K562 (cell line): Measurements from ENCODE around the gene COX6B1. TPM values are rescaled to one million over a fixed set of nuclear protein-coding genes. Genes with fewer than 3 reads are reported as not detected.

Experiments used
- ATAC-seq: fragments of 200-7000 bp; cut with Tn5 transposase; 3 replicates; pipeline ENCODE4 v1.9.1; 2020; ENCODE audit warnings: moderate library complexity
- BruUV-seq: library from RNA; stranded (reverse); fragments of 400-500 nt; replicated peaks from 2 replicates; lab custom pipeline; 2021; lab: Mats Ljungman, UMichigan
- CTCF ChIA-PET: fragments of 300-600 bp; formaldehyde crosslinking; extraction: SDS; loops from one replicate; lab custom pipeline; 2021; ENCODE audit warnings: low intra/inter-chr PET ratio; lab: Yijun Ruan, JAX
- POLR2A ChIA-PET: fragments of 300-600, 350-650 bp; sonication (Branson Sonifier 250); formaldehyde crosslinking; extraction: SDS; loops from one replicate; lab custom pipeline; 2021; ENCODE audit warnings: antibody characterized with exemption, inconsistent platforms; lab: Yijun Ruan, JAX
- DNase-seq, 4 experiments: peaks; one replicate each; pipeline versions ENCODE4 v3.0.0 to v3.0.0-alpha.2; 2011 to 2018; ENCODE audit warnings: low spot score in 3 of 4, mixed read lengths in 3 of 4; ENCODE audit errors: extremely low read depth in 1 of 4
- FAIRE-seq: peaks from 2 replicates; lab custom pipeline; 2011; peaks lifted over from hg19 to GRCh38; lab: Jason Lieb, UNC
- H2AFZ ChIP-seq: 2 replicates; pipeline ENCODE4 v1.6.0; 2011; ENCODE audit warnings: low read depth, low read length, control low read depth, inconsistent platforms
- H3K27ac ChIP-seq: fragments of 200-600 bp; 3 replicates; pipeline ENCODE4 v1.8.0; 2011; ENCODE audit warnings: low read depth, mild to moderate bottlenecking, control low read depth, inconsistent platforms, low read length, moderate library complexity, mixed read lengths; ENCODE audit errors: extremely low read depth
- H3K27me3 ChIP-seq, 2 experiments: fragments of 300-600 bp in 1 of 2; 2 replicates in 1 of 2; 3 replicates in 1 of 2; pipeline versions ENCODE4 v1.6.0 to v1.8.0; 2011; ENCODE audit warnings: inconsistent platforms in 2 of 2, low read length in 2 of 2, mild to moderate bottlenecking in 1 of 2, mixed read lengths in 1 of 2, moderate library complexity in 1 of 2; ENCODE audit not compliant: control insufficient read depth in 2 of 2, insufficient read depth in 2 of 2
- H3K36me3 ChIP-seq: fragments of 300-600 bp; 3 replicates; pipeline ENCODE4 v1.8.0; 2011; ENCODE audit warnings: mild to moderate bottlenecking, low read length, inconsistent platforms; ENCODE audit not compliant: control insufficient read depth, insufficient read depth
- H3K4me1 ChIP-seq, 2 experiments: fragments of 200-600 bp in 1 of 2; replicated peaks in 1 of 2; 2 replicates in 1 of 2; 3 replicates in 1 of 2; pipeline versions ENCODE4 v1.5.1 to v1.8.0; 2011; ENCODE audit warnings: inconsistent platforms in 2 of 2, low read length in 2 of 2, mild to moderate bottlenecking in 1 of 2, mixed read lengths in 1 of 2, moderate library complexity in 1 of 2; ENCODE audit not compliant: control insufficient read depth in 2 of 2, insufficient read depth in 2 of 2
- H3K4me2 ChIP-seq: 2 replicates; pipeline ENCODE4 v1.6.1; 2011; ENCODE audit warnings: low read length, control low read depth, inconsistent platforms, mixed read lengths; ENCODE audit not compliant: insufficient read depth
- H3K4me3 ChIP-seq: fragments of 200-600 bp; sonication (generic), shearing (Covaris generic); 2 replicates; pipeline ENCODE4 v1.5.1; 2016; ENCODE audit warnings: control low read depth, inconsistent platforms
- H3K79me2 ChIP-seq: fragments of 200-600 bp; 3 replicates; pipeline ENCODE4 v1.8.0; 2011; ENCODE audit warnings: low read length, inconsistent platforms; ENCODE audit not compliant: control insufficient read depth, insufficient read depth
- H3K9ac ChIP-seq, 2 experiments: 2 replicates each; pipeline versions ENCODE4 v1.6.0 to v1.6.1; 2011; ENCODE audit warnings: low read depth in 2 of 2, low read length in 2 of 2, control low read depth in 1 of 2, inconsistent platforms in 1 of 2, mild to moderate bottlenecking in 1 of 2, mixed read lengths in 1 of 2; ENCODE audit not compliant: insufficient read depth in 1 of 2
- H3K9me1 ChIP-seq: one replicate; pipeline ENCODE4 v1.6.0; 2011; ENCODE audit warnings: inconsistent platforms, mild to moderate bottlenecking, low read length, moderate library complexity; ENCODE audit not compliant: control insufficient read depth, insufficient read depth
- H3K9me3 ChIP-seq: replicated peaks from 2 replicates; pipeline ENCODE4 v1.5.1; 2011; ENCODE audit warnings: low read depth, low read length, inconsistent platforms; ENCODE audit not compliant: control insufficient read depth, insufficient read depth
- H4K20me1 ChIP-seq: replicated peaks from 2 replicates; pipeline ENCODE4 v1.6.1; 2011; ENCODE audit warnings: low read length, inconsistent platforms, mixed read lengths; ENCODE audit not compliant: control insufficient read depth, insufficient read depth
- CHD2 ChIP-seq: IDR thresholded peaks from 2 replicates; pipeline ENCODE4 v1.6.1; 2011; ENCODE audit warnings: low read depth, low read length
- DPF2 ChIP-seq: fragments of 450-650 bp; IDR thresholded peaks from 2 replicates; pipeline ENCODE4 v1.6.1; 2016
- HDAC2 ChIP-seq: fragments of 450-650 bp; IDR thresholded peaks from 2 replicates; pipeline ENCODE4 v1.6.1; 2016; ENCODE audit warnings: mild to moderate bottlenecking
- HNRNPLL ChIP-seq: fragments of 200-400 bp; formaldehyde crosslinking; IDR thresholded peaks from 2 replicates; pipeline ENCODE4 v1.6.1; 2017; ENCODE audit warnings: low read length, low read depth, mild to moderate bottlenecking; ENCODE audit not compliant: poor library complexity, severe bottlenecking
- JUND ChIP-seq, 2 experiments: IDR thresholded peaks; 2 replicates in 1 of 2; 3 replicates in 1 of 2; pipeline ENCODE4 v1.6.1; 2011; ENCODE audit warnings: borderline replicate concordance in 2 of 2, low read depth in 2 of 2, low read length in 2 of 2, improper control_type of control experiment in 1 of 2, missing biosample characterization in 1 of 2, missing genetic modification characterization in 1 of 2, missing genetic modification reagents in 1 of 2
- NEUROD1 ChIP-seq: fragments of 150-350 bp; IDR thresholded peaks from 2 replicates; pipeline ENCODE4 v1.6.1; 2014; ENCODE audit warnings: borderline replicate concordance, low read length, low read depth; ENCODE audit not compliant: partially characterized antibody
- NRF1 ChIP-seq, 2 experiments: fragments of 450-650 bp; IDR thresholded peaks in 1 of 2; conservative IDR thresholded peaks in 1 of 2; 2 replicates each; pipeline ENCODE4 v1.6.1; 2014; ENCODE audit warnings: mild to moderate bottlenecking in 2 of 2
- PCBP1 ChIP-seq: fragments of 200-400 bp; formaldehyde crosslinking; IDR thresholded peaks from 2 replicates; pipeline ENCODE4 v1.6.1; 2018; ENCODE audit warnings: mild to moderate bottlenecking, low read depth, low read length; ENCODE audit not compliant: poor library complexity, severe bottlenecking
- PTRF ChIP-seq: fragments of 450-650 bp; IDR thresholded peaks from 2 replicates; pipeline ENCODE4 v1.6.1; 2016; ENCODE audit warnings: mild to moderate bottlenecking, missing genetic modification characterization, missing compliant biosample characterization
- RBFOX2 ChIP-seq: fragments of 200-400 bp; formaldehyde crosslinking; IDR thresholded peaks from 2 replicates; pipeline ENCODE4 v1.6.1; 2017; ENCODE audit warnings: low read depth, mild to moderate bottlenecking, low read length, moderate library complexity
- RCOR1 ChIP-seq, 2 experiments: IDR thresholded peaks; 2 replicates each; pipeline ENCODE4 v1.6.1; 2012; ENCODE audit warnings: low read depth in 2 of 2, low read length in 2 of 2, borderline replicate concordance in 1 of 2, improper control_type of control experiment in 1 of 2
- RFX5 ChIP-seq: IDR thresholded peaks from 2 replicates; pipeline ENCODE4 v1.6.1; 2011; ENCODE audit warnings: low read depth, mild to moderate bottlenecking, improper control_type of control experiment, low read length
- SP1 ChIP-seq: sonication (generic); formaldehyde crosslinking; IDR thresholded peaks from 2 replicates; pipeline ENCODE4 v1.8.1; 2022; ENCODE audit warnings: mild to moderate bottlenecking, missing genetic modification reagents
- SP2 ChIP-seq: IDR thresholded peaks from 2 replicates; pipeline ENCODE4 v1.6.1; 2011; ENCODE audit warnings: mild to moderate bottlenecking, low read depth, low read length, moderate library complexity; ENCODE audit not compliant: poor library complexity, severe bottlenecking; ENCODE audit errors: extremely low read depth
- TBP ChIP-seq: optimal IDR thresholded peaks from 2 replicates; pipeline ENCODE3; 2011; ENCODE audit warnings: low read depth, low read length, improper control_type of control experiment
- ZBTB7A ChIP-seq: IDR thresholded peaks from 2 replicates; pipeline ENCODE4 v1.6.1; 2011; ENCODE audit warnings: low read depth, mild to moderate bottlenecking, low read length, moderate library complexity, borderline replicate concordance; ENCODE audit not compliant: control insufficient read depth
- WGBS: fragments of 100-300 bp; shearing (Covaris generic); methylation state at CpG from one replicate; pipeline ENCODE4 v1.1.6; 2016; ENCODE audit warnings: low coverage, mixed read lengths; ENCODE audit not compliant: insufficient coverage; ENCODE audit errors: missing lambda C conversion rate; 5-methylcytosine and 5-hydroxymethylcytosine counted together
- in situ Hi-C: fragments of 300-500 bp; cut with MboI; formaldehyde crosslinking; loops from 4 replicates; pipeline ENCODE4 v1.15.0; 2018; ENCODE audit warnings: inconsistent platforms, mixed read lengths
- intact Hi-C: fragments of 100-400 bp; cut with micrococcal nuclease; formaldehyde crosslinking; loops from 2 replicates; pipeline ENCODE4 v1.14.2; 2022
- polyA plus RNA-seq, 8 experiments: library from polyadenylated mRNA; depleted of rRNA in 4 of 8; stranded (reverse) in 5 of 8; unstranded in 3 of 8; fragments of >200 nt; fragmentation: Nextera tagmentation in 2 of 8; fragmentation: Illumina TruSeq in 1 of 8; extraction: Ambion mirVana in 2 of 8; extraction: Trizol in 1 of 8; gene quantifications; 2 replicates each; pipeline versions ENCODE4 v1.2.1 to v1.2.3, GENCODE V29; 2011 to 2014; ENCODE audit warnings: inconsistent platforms in 1 of 8, missing spikeins in 1 of 8
- total RNA-seq, 7 experiments: library from RNA; depleted of rRNA in 6 of 7; stranded (reverse); fragments of >200 nt in 6 of 7; fragmentation: Illumina TruSeq in 2 of 7; extraction: Trizol in 2 of 7; gene quantifications; 2 replicates each; pipeline versions ENCODE4 v1.2.1 to v1.2.3, GENCODE V29; 2011 to 2021; ENCODE audit warnings: low replicate concordance in 1 of 7
- TF ChIP-seq, protein P1 (sequence below), 2 experiments: IDR thresholded peaks; 2 replicates each; pipeline ENCODE4 v1.6.1; 2011; ENCODE audit warnings: borderline replicate concordance in 1 of 2, control low read depth in 1 of 2, low read depth in 1 of 2, low read length in 1 of 2, mild to moderate bottlenecking in 1 of 2, mixed read lengths in 1 of 2, moderate library complexity in 1 of 2; ENCODE audit not compliant: insufficient read depth in 1 of 2, insufficient read length in 1 of 2, poor library complexity in 1 of 2, severe bottlenecking in 1 of 2; ENCODE audit errors: extremely low read depth in 1 of 2

The COX6B1 gene
- total and polyA plus RNA-seq, 9 of the 15 experiments (the other 6 are each of a cell fraction or from before 2014, with no cell fraction given), result 777 to 2,393 (median 1,219) TPM

DNA sequence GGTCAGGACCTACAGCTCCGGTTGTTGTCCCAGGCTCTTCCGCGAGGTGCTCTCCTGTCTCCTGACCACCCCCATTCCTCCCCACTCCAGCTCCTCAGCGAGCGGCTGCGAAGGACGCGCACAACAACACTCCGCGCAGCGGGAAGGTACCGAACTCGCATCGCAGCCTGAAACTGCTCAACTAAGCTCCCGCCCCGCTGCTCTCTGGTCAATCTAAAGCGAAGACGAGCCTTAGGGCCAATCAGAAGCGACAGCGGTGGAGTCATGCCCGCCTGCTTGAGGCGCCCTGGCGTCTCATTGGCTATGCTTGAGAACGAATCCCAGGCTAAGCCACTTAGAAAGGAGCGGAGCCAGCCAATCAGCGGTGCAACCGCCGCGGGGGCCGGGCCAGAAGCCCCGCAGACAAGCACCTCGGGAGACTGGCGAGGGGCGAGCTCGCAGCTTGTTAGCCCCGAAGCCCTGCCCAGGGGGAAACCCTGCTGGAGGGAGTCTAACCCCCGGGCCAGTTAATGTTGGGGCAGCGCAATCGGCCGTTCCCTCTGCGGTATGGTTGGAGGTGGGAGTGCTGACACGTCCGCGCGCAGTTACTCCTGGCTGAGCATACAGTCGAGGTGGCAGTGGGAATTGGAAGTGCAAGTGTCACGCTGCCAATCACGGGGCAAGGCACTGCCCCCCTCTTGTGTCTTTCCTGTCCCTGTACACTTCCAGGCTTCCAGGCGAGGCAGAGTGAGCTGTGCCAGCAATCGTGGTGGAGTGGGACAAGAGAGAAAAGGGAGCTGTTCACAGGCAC, 54.3 kb downstream of the COX6B1 start:
- in situ Hi-C loops (loop anchor here (5.0 kb wide), 1 partner anchor 230 kb away; no protein-coding TSS in a partner anchor), intact Hi-C loops (no loop called here)
- H3K9me1 ChIP-seq, result no peaks in the 10 kb centered on the region
- ChIA-PET POLR2A (interaction anchor here (0.6 to 1.4 kb wide), 8 partner anchors 10 to 199 kb away, joined by 3 to 6 read pairs (median 3); no protein-coding TSS in a partner anchor), CTCF (no interaction called here)
- peak overlapping the region in 1 of 2 experiments; percentile 89; a peak in 2 of 4 replicates for H3K9ac ChIP-seq
- WGBS, result under 1% methylated on average over 42 of the region's 50 CpGs
- H3K9me3 ChIP-seq, result no peaks in the 10 kb centered on the region
- DNase-seq, result peak; percentile 97 to 98 (median 98)
- peak; percentile 97 for FAIRE-seq
- H3K4me3 ChIP-seq, result peak overlapping the region; percentile 46
- no TSS peak for BruUV-seq
- peaks cover 2 to 15% of the 10 kb centered on the region in 2 experiments; a peak in 3 of 5 replicates for H3K27me3 ChIP-seq
- peak; percentile 100 for ATAC-seq
- peak overlapping the region; percentile 95 for H2AFZ ChIP-seq
- H3K4me1 ChIP-seq, result peaks cover 0 to 21% of the 10 kb centered on the region in 2 experiments; a peak in 3 of 5 replicates
- peak overlapping the region; percentile 83 for H3K4me2 ChIP-seq
- no peak overlapping the region; the same call in 2 of the 3 replicates for H3K27ac ChIP-seq
- H3K79me2 ChIP-seq, result no peaks in the 10 kb centered on the region
- no peaks in the 10 kb centered on the region for H4K20me1 ChIP-seq
- H3K36me3 ChIP-seq, result no peaks in the 10 kb centered on the region
- TF ChIP-seq CHD2, result peak; percentile 92
- TF ChIP-seq TBP, result peak; percentile 52
- TF ChIP-seq NRF1 (conservative IDR thresholded peaks at IDR 0.05 in 1 of 2, IDR thresholded peaks at IDR 0.05 in 1 of 2), result peak; percentile 71 to 75
- no peak for TF ChIP-seq RCOR1 (IDR thresholded peaks at IDR 0.05; ENCODE audit: borderline replicate concordance in 1 of 2, low read depth in 2 of 2, low read length in 2 of 2)
- peak; percentile 95 for TF ChIP-seq SP2
- TF ChIP-seq ZBTB7A, result peak; percentile 16; the same call in 1 of the 2 replicates
- peak; percentile 42 for TF ChIP-seq PCBP1
- TF ChIP-seq JUND (IDR thresholded peaks at IDR 0.05; ENCODE audit: borderline replicate concordance, low read depth, low read length), result peak; percentile 25; the same call in 1 of the 2 replicates
- TF ChIP-seq JUND (tag; IDR thresholded peaks at IDR 0.05; ENCODE audit: borderline replicate concordance, low read depth, low read length), result no peak
- TF ChIP-seq HNRNPLL, result peak; percentile 54
- TF ChIP-seq, protein P1, sequence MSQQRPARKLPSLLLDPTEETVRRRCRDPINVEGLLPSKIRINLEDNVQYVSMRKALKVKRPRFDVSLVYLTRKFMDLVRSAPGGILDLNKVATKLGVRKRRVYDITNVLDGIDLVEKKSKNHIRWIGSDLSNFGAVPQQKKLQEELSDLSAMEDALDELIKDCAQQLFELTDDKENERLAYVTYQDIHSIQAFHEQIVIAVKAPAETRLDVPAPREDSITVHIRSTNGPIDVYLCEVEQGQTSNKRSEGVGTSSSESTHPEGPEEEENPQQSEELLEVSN (IDR thresholded peaks at IDR 0.05; ENCODE audit: borderline replicate concordance in 1 of 2, extremely low read depth in 1 of 2, insufficient read depth in 1 of 2, insufficient read length in 1 of 2, low read depth in 1 of 2, low read length in 1 of 2, poor library complexity in 1 of 2, severe bottlenecking in 1 of 2), result peak; percentile 9 to 67
- TF ChIP-seq RBFOX2, result peak; percentile 68
- TF ChIP-seq NEUROD1, result peak; percentile 99
- TF ChIP-seq SP1 (CRISPR knock-in tag), result 0 out of 2 replicates have a peak, but pooled peaks have one; percentile 59
- no peak for TF ChIP-seq PTRF (tag)
- TF ChIP-seq DPF2, result no peak
- TF ChIP-seq RFX5, result no peak
- peak; percentile 31; the same call in 1 of the 2 replicates for TF ChIP-seq HDAC2
